B cell (primary cell): Measurements from ENCODE around the gene SARNP. TPM values are rescaled to one million over a fixed set of nuclear protein-coding genes. Genes with fewer than 3 reads are reported as not detected.

ENCODE experiments used
- ATAC-seq: fragments of 200-7000 bp; cut with Tn5 transposase; one replicate; pipeline ENCODE4 v1.10.0; 2021; ENCODE audit warnings: low read depth, mild to moderate bottlenecking, moderate number of reproducible peaks, moderate library complexity
- CTCF ChIA-PET: fragments of 350-600 bp; sonication (Branson Sonifier 250); formaldehyde crosslinking; loops from one replicate; lab custom pipeline; 2021; ENCODE audit warnings: antibody characterized with exemption, inconsistent platforms; lab: Charles Lee
- POLR2A ChIA-PET: fragments of 350-600 bp; sonication (Branson Sonifier 250); formaldehyde crosslinking; loops from one replicate; lab custom pipeline; 2021; ENCODE audit warnings: antibody characterized with exemption; lab: Charles Lee
- DNase-seq: peaks from one replicate; pipeline ENCODE4 v3.0.0; 2013
- H2AFZ ChIP-seq: 2 replicates; pipeline ENCODE4 v1.6.1; 2012; ENCODE audit warnings: mild to moderate bottlenecking, low read depth, low read length; ENCODE audit not compliant: insufficient read depth, poor library complexity, severe bottlenecking
- H3K27ac ChIP-seq, 2 donors: 1 replicate in 1 of 2; 2 replicates in 1 of 2; pipeline ENCODE4 v1.5.1; 2012 to 2013; ENCODE audit warnings: low read length in 2 of 2, mild to moderate bottlenecking in 2 of 2, moderate library complexity in 1 of 2
- H3K27me3 ChIP-seq, 4 experiments: fragments of 200-600 bp in 1 of 4; sonication (generic) in 1 of 4; replicated peaks in 1 of 4; 1 replicate in 2 of 4; 2 replicates in 2 of 4; pipeline versions ENCODE4 v1.6.1 to v1.7.0; 2013 to 2016; ENCODE audit warnings: low read length in 3 of 4, mild to moderate bottlenecking in 2 of 4, mixed read lengths in 1 of 4, moderate library complexity in 1 of 4; ENCODE audit not compliant: insufficient read depth in 4 of 4, control insufficient read depth in 3 of 4; ENCODE audit errors: control extremely low read depth in 1 of 4
- H3K36me3 ChIP-seq, 2 experiments: replicated peaks in 1 of 2; 1 replicate in 1 of 2; 2 replicates in 1 of 2; pipeline versions ENCODE4 v1.6.1 to v1.7.1; 2013; ENCODE audit warnings: low read length in 1 of 2; ENCODE audit not compliant: insufficient read depth in 2 of 2, control insufficient read depth in 1 of 2; ENCODE audit errors: control extremely low read depth in 1 of 2, extremely low read depth in 1 of 2
- H3K4me1 ChIP-seq, 2 donors: fragments of 200-600 bp in 1 of 2; sonication (generic) in 1 of 2; 1 replicate in 1 of 2; 2 replicates in 1 of 2; pipeline versions ENCODE4 v1.5.1 to v1.6.1; 2013 to 2017; ENCODE audit warnings: low read length in 2 of 2; ENCODE audit not compliant: control insufficient read depth in 2 of 2, insufficient read depth in 2 of 2
- H3K4me2 ChIP-seq: replicated peaks from 2 replicates; pipeline ENCODE3; 2012; ENCODE audit warnings: mild to moderate bottlenecking, low read depth, low read length; ENCODE audit not compliant: poor library complexity, severe bottlenecking
- H3K4me3 ChIP-seq, 5 experiments: fragments of 200-600 bp in 1 of 5; sonication (generic) in 1 of 5; 1 replicate in 3 of 5; 2 replicates in 2 of 5; pipeline versions ENCODE4 v1.5.1 to v1.7.0; 2011 to 2016; ENCODE audit warnings: low read length in 4 of 5, mild to moderate bottlenecking in 4 of 5, low read depth in 2 of 5, control low read depth in 1 of 5, moderate library complexity in 1 of 5; ENCODE audit not compliant: insufficient read depth in 1 of 5; ENCODE audit errors: control extremely low read depth in 1 of 5, extremely low read depth in 1 of 5
- H3K79me2 ChIP-seq: fragments of 200-600 bp; sonication (generic); one replicate; pipeline ENCODE4 v1.6.0; 2016; ENCODE audit warnings: low read length; ENCODE audit not compliant: control insufficient read depth, insufficient read depth
- H3K9ac ChIP-seq: fragments of 200-600 bp; sonication (generic); 2 replicates; pipeline ENCODE4 v1.6.1; 2017; ENCODE audit warnings: mild to moderate bottlenecking, low read length, moderate library complexity
- H3K9me3 ChIP-seq, 3 donors: one replicate each; pipeline versions ENCODE4 v1.6.1 to v1.7.1; 2013; ENCODE audit warnings: low read length in 2 of 3; ENCODE audit not compliant: control insufficient read depth in 2 of 3, insufficient read depth in 1 of 3; ENCODE audit errors: control extremely low read depth in 1 of 3
- H4K20me1 ChIP-seq: 2 replicates; pipeline ENCODE4 v1.6.0; 2012; ENCODE audit warnings: mild to moderate bottlenecking, low read length; ENCODE audit not compliant: insufficient read depth, control insufficient read depth, poor library complexity, severe bottlenecking
- H3K27ac Mint-ChIP-seq: one replicate; pipeline ENCODE4 v1.8.0; 2021; ENCODE audit warnings: mixed read lengths
- H3K27me3 Mint-ChIP-seq: one replicate; pipeline ENCODE4 v1.8.0; 2021; ENCODE audit warnings: mixed read lengths
- H3K4me1 Mint-ChIP-seq: one replicate; pipeline ENCODE4 v1.8.0; 2021; ENCODE audit warnings: mixed read lengths
- H3K4me3 Mint-ChIP-seq: one replicate; pipeline ENCODE4 v1.8.0; 2021; ENCODE audit warnings: mixed read lengths
- H3K9me3 Mint-ChIP-seq: one replicate; pipeline ENCODE4 v1.8.0; 2022; ENCODE audit warnings: mixed read lengths; ENCODE audit not compliant: insufficient read depth
- CTCF ChIP-seq: fragments of 200-600 bp; IDR thresholded peaks from one replicate; pipeline ENCODE4 v1.8.0; 2022; ENCODE audit warnings: antibody characterized with exemption, mild to moderate bottlenecking
- EZH2 ChIP-seq: IDR thresholded peaks from 2 replicates; pipeline ENCODE4 v1.6.1; 2012; ENCODE audit warnings: borderline replicate concordance, low read depth, mild to moderate bottlenecking, moderate library complexity, low read length; ENCODE audit not compliant: insufficient read depth, poor library complexity, severe bottlenecking
- whole genome bisulfite sequencing: methylation state at CpG from one replicate; pipeline ENCODE4 v1.1.5; 2013; ENCODE audit warnings: missing lambda C conversion rate; ENCODE audit not compliant: insufficient coverage; 5-methylcytosine and 5-hydroxymethylcytosine counted together
- intact Hi-C: fragments of 100-400 bp; cut with micrococcal nuclease; formaldehyde crosslinking; loops from one replicate; pipeline ENCODE4 v1.10.0; 2022
- polyA plus RNA-seq: library from polyadenylated mRNA; depleted of rRNA; stranded (reverse); fragments of >200 nt; gene quantifications from 2 replicates; pipeline ENCODE4 v1.2.3, GENCODE V29; 2012
- total RNA-seq, 2 donors: library from RNA; stranded (reverse); fragments of 120-200 nt in 1 of 2; gene quantifications; 1 replicate in 1 of 2; 2 replicates in 1 of 2; pipeline versions ENCODE4 v1.2.3 to v1.2.4, GENCODE V29; 2013 to 2022

The SARNP gene
- total and polyA plus RNA-seq, 2 donors (not counting 1 experiment from before 2014, with no cell fraction given), result 22.6 to 46.4 TPM

GRCh38 chr12:55725556-55725955, 92.0 kb downstream of the SARNP start:
- no peaks in the 10 kb centered on the region for H4K20me1 ChIP-seq

More at GRCh38 chr12:55725556-55725955, 92.0 kb downstream of the SARNP start:
- ATAC-seq (no peak), DNase-seq (no peak)
- Mint-ChIP-seq H3K9me3 (no peaks in the 10 kb centered on the region), H3K27ac (peak overlapping the region; percentile 86), H3K4me3 (peak overlapping the region; percentile 13), H3K4me1 (peaks cover 47% of the 10 kb centered on the region), H3K27me3 (no peaks in the 10 kb centered on the region)
- H3K4me2 ChIP-seq, result no peak overlapping the region
- no peak overlapping the region for H3K9ac ChIP-seq
- ChIA-PET CTCF (interaction anchor here (0.7 to 11.0 kb wide), 5 partner anchors 10 to 219 kb away, joined by 3 to 147 read pairs (median 5); partner anchors contain the start of gene BLOC1S1), POLR2A (no interaction called here)
- intact Hi-C loops, result loop anchor here (2.0 kb wide), 1 partner anchor 71 kb away; no protein-coding TSS in a partner anchor
- WGBS, result 89% methylated on average over 1 of the region's 3 CpGs
- no peak for TF ChIP-seq EZH2
- no peak for TF ChIP-seq CTCF
- no peak overlapping the region for H3K27ac ChIP-seq
- peaks cover 21 to 40% of the 10 kb centered on the region in 2 donors for H3K4me1 ChIP-seq
- no peak overlapping the region for H2AFZ ChIP-seq
- H3K27me3 ChIP-seq, result no peaks in the 10 kb centered on the region
- no peaks in the 10 kb centered on the region for H3K79me2 ChIP-seq
- H3K4me3 ChIP-seq, result no peak overlapping the region
- no peaks in the 10 kb centered on the region for H3K9me3 ChIP-seq
- peaks cover 0 to 18% of the 10 kb centered on the region in 2 experiments for H3K36me3 ChIP-seq
